HT-29 (cell line): ENCODE results near the gene ZNF33B. TPM values are rescaled to one million over a fixed set of nuclear protein-coding genes. Genes with fewer than 3 reads are reported as not detected.

Experiments used
- small RNA-seq: library from RNA; depleted of rRNA; stranded (forward); fragments of <200 nt; gene quantifications from one replicate; pipeline ENCODE3, GENCODE V24; 2014
- total RNA-seq: library from RNA; depleted of rRNA; stranded (reverse); fragments of >200 nt; shearing (Covaris generic); gene quantifications from 2 replicates; pipeline ENCODE4 v1.2.3, GENCODE V29; 2014; rRNA removed

The ZNF33B gene
- total RNA-seq, 1 experiment from 2014 or later = 5.8 TPM

Small RNAs within 50 kb of the gene (small RNA-seq; reads per million reads assigned to genes)
- not detected for gene AL022345.1
- gene AL022345.2 = not detected
- not detected for gene AL022345.3
- gene FXYD6P1 = not detected
- not detected for gene RNU6-1170P

Other genes with a start within 250 kb of the ZNF33B start
- gene BMS1, start 144.2 kb upstream of the ZNF33B start, total RNA-seq = 13.1 and 15.4 TPM in 2 replicates